AG10803 (cell line): ENCODE data around the gene CLK2.
"Not testable (repeated sequence)": the region's sequence is repeated elsewhere in the genome, so short reads cannot be mapped to it uniquely, and the experiment has no call there.

Experiments used
- DNase-seq: peaks from one replicate; pipeline ENCODE4 v3.0.0; 2010; ENCODE audit warnings: low read depth
- H3K4me3 ChIP-seq: 2 replicates; pipeline ENCODE4 v1.5.1; 2011; ENCODE audit warnings: mild to moderate bottlenecking, low read length, control low read depth
- CTCF ChIP-seq: conservative IDR thresholded peaks from 2 replicates; pipeline ENCODE4 v1.5.1; 2011; ENCODE audit warnings: mild to moderate bottlenecking, low read length, control low read depth, inconsistent platforms

The CLK2 gene

GRCh38 chr1:155223047-155223446, 50.3 kb downstream of the CLK2 start:
- H3K4me3 ChIP-seq, result no peak overlapping the region
- no peak for TF ChIP-seq CTCF

GRCh38 chr1:155220211-155220965, 52.9 kb downstream of the CLK2 start:
- H3K4me3 ChIP-seq, DNase-seq: not testable (repeated sequence)

More at GRCh38 chr1:155223047-155223446, 50.3 kb downstream of the CLK2 start:
- DNase-seq, result no peak

GRCh38 chr1:155219592-155220031, 53.7 kb downstream of the CLK2 start:
- H3K4me3 ChIP-seq, result no peak overlapping the region
- peak; percentile 25 for DNase-seq
- no peak for TF ChIP-seq CTCF

- no peak for TF ChIP-seq CTCF
- H3K4me3 ChIP-seq, result no peak overlapping the region
- DNase-seq, result peak; percentile 51
Observed at GRCh38 chr1:155218854-155219591, 54.3 kb downstream of the CLK2 start.

GRCh38 chr1:155214702-155215101, 58.6 kb downstream of the CLK2 start:
- not testable (repeated sequence) for DNase-seq, H3K4me3 ChIP-seq
